Cardiac muscle cell (in vitro differentiated cells and primary cell): ENCODE results near the gene HECW1. TPM values are rescaled to one million over a fixed set of nuclear protein-coding genes. Genes with fewer than 3 reads are reported as not detected.
A peak's percentile ranks its signal among the peaks of the same experiment; 100 is the strongest.

Source experiments
- DNase-seq, 2 donors: peaks; one replicate each; pipeline versions ENCODE4 v3.0.0 to v3.0.0-alpha.2; 2010 to 2017; ENCODE audit warnings: low read depth in 1 of 2, low spot score in 1 of 2
- H3K27ac ChIP-seq: fragments of 200-600 bp; sonication (generic); 2 replicates; pipeline ENCODE4 v1.5.1; 2016
- H3K27me3 ChIP-seq: fragments of 200-600 bp; sonication (generic); 2 replicates; pipeline ENCODE4 v1.6.0; 2016; ENCODE audit warnings: control low read depth
- H3K36me3 ChIP-seq: fragments of 200-600 bp; sonication (generic); 2 replicates; pipeline ENCODE4 v1.5.1; 2016; ENCODE audit warnings: control low read depth
- H3K4me1 ChIP-seq: fragments of 200-600 bp; sonication (generic); 2 replicates; pipeline ENCODE4 v1.8.1; 2017; ENCODE audit warnings: low read depth, mild to moderate bottlenecking, mixed run types
- H3K4me3 ChIP-seq: fragments of 200-600 bp; sonication (generic); 2 replicates; pipeline ENCODE4 v1.5.1; 2016; ENCODE audit warnings: mild to moderate bottlenecking
- H3K9me3 ChIP-seq: fragments of 200-600 bp; sonication (generic); 2 replicates; pipeline ENCODE4 v1.5.1; 2017; ENCODE audit warnings: low read depth, mild to moderate bottlenecking, control low read depth
- CTCF ChIP-seq: IDR thresholded peaks from 2 replicates; pipeline ENCODE4 v1.5.1; 2012; ENCODE audit warnings: low read depth, mild to moderate bottlenecking, low read length
- polyA plus RNA-seq: library from polyadenylated mRNA; unstranded; fragments of >200 nt; fragmentation: Nextera tagmentation; extraction: Ambion mirVana; gene quantifications from 2 replicates; pipeline ENCODE4 v1.2.1, GENCODE V29; 2016
- total RNA-seq: library from RNA; depleted of rRNA; stranded (reverse); fragments of >200 nt; gene quantifications from 2 replicates; pipeline ENCODE4 v1.2.3, GENCODE V29; 2016

HECW1 gene
- total and polyA plus RNA-seq, 2 experiments from 2014 or later: 0.06 to 0.13 TPM

DNA sequence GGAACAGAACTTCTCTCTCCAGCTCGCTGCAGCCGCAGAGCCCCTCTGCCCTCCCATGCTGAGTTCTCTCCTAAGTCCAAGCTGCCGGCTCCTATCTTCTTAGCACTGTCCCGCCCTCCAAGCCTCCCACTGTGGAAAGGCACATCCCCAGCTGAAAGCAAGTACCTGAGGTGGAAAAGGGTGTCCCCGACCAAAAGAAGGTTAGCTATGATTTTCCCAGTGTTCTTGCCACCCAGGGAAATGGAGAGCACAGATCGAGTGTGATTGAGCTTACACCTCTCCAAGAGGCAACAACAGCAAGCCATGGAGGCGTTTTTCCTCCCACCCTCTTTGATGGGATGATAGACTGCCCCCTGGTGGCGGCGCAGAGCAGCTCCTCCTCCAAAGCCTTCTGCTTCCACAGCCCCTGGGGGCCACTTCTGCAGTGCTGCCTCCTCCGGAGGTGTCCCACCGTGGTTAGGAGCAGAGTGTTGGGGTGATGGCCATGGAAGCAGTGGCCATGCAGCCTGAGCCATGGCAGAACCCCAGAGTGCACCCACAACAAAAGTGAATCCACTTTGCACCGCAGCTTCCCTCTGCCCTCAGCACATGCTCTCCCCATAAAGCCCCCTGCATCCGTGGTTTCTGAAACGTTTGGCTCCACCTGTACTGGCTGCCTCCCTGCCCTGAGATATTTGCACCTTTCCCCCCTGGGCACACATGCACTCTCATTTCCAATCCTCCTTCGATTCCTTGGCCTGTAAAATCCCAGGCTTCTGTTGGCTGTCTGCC lies 327.4 kb downstream of the HECW1 start:
- no peaks in the 10 kb centered on the region for H3K27me3 ChIP-seq
- no peaks in the 10 kb centered on the region for H3K9me3 ChIP-seq
- H3K27ac ChIP-seq: no peak overlapping the region
- no peaks in the 10 kb centered on the region for H3K4me1 ChIP-seq
- H3K4me3 ChIP-seq: no peak overlapping the region
- no peaks in the 10 kb centered on the region for H3K36me3 ChIP-seq
- peak; percentile 62 to 67 for DNase-seq
- peak; percentile 83 for TF ChIP-seq CTCF

GRCh38 chr7:43441231-43442130 lies 329.0 kb downstream of the HECW1 start:
- H3K27me3 ChIP-seq: no peaks in the 10 kb centered on the region
- TF ChIP-seq CTCF: no peak
- H3K36me3 ChIP-seq: no peaks in the 10 kb centered on the region
- no peaks in the 10 kb centered on the region for H3K4me1 ChIP-seq
- no peak overlapping the region for H3K4me3 ChIP-seq
- no peak for DNase-seq
- H3K27ac ChIP-seq: no peak overlapping the region
- H3K9me3 ChIP-seq: no peaks in the 10 kb centered on the region

DNA sequence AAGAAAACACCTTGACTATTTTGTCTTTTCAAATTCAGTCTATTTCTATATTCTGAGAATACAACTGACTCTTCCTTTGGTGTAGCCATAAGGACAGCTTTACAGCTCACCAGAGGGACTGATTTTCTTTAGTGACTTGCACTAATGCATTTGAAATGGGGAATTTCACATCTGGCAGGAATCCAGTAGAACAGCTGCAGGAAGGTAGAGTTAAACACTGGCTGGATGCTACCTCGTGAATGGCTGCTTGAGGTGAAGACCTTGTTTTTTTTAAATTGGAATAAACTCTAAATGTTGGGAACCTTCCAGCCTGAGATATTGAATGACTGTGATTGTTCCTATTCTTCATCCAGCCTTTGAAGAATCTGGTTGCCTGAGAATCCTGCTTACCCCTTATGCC lies 330.9 kb downstream of the HECW1 start:
- Histone ChIP-seq H3K27ac (no peak overlapping the region), H3K27me3 (no peaks in the 10 kb centered on the region), H3K36me3 (no peaks in the 10 kb centered on the region), H3K4me3 (no peak overlapping the region), H3K4me1 (no peaks in the 10 kb centered on the region), H3K9me3 (no peaks in the 10 kb centered on the region)
- no peak for TF ChIP-seq CTCF
- peak in 1 of 2 donors; percentile 20 for DNase-seq

DNA sequence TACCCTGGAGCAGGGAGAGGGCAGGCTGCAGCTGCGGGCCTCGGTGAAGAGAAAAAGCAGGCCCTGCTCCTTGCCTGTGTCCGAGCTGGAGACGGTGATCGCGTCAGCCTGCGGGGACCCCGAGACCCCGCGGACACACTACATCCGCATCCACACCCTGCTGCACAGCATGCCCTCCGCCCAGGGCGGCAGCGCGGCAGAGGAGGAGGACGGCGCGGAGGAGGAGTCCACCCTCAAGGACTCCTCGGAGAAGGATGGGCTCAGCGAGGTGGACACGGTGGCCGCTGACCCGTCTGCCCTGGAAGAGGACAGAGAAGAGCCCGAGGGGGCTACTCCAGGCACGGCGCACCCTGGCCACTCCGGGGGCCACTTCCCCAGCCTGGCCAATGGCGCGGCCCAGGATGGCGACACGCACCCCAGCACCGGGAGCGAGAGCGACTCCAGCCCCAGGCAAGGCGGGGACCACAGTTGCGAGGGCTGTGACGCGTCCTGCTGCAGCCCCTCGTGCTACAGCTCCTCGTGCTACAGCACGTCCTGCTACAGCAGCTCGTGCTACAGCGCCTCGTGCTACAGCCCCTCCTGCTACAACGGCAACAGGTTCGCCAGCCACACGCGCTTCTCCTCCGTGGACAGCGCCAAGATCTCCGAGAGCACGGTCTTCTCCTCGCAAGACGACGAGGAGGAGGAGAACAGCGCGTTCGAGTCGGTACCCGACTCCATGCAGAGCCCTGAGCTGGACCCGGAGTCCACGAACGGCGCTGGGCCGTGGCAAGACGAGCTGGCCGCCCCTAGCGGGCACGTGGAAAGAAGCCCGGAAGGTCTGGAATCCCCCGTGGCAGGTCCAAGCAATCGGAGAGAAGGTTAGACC lies 332.5 kb downstream of the HECW1 start:
- H3K4me3 ChIP-seq: no peak overlapping the region
- TF ChIP-seq CTCF: no peak

DNA sequence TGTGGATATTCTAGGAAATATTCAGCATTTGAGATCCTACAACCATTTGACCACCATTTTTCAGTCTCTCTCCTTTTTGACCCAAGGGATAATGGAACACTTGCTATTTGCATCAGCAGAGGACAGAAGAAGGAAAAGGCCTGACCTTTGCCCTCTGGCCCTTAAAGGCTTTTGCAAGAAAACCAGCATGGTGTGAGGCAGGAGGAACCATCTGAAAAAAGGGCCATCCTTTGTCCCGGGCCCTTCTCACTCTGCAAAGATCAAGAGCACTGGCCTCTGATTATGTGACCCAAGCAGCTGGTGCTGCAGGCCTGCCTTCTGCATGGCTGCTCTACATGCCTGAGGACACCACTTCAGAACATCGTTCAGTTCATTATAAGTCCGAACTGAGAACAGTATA lies 337.1 kb downstream of the HECW1 start:
- Histone ChIP-seq H3K36me3 (no peaks in the 10 kb centered on the region), H3K27me3 (no peaks in the 10 kb centered on the region), H3K4me3 (no peak overlapping the region), H3K27ac (no peak overlapping the region), H3K4me1 (no peaks in the 10 kb centered on the region), H3K9me3 (no peaks in the 10 kb centered on the region)
- TF ChIP-seq CTCF: no peak
- DNase-seq: no peak

More for the DNA sequence above, 332.5 kb downstream of the HECW1 start:
- H3K36me3 ChIP-seq: no peaks in the 10 kb centered on the region
- no peak overlapping the region for H3K27ac ChIP-seq
- no peaks in the 10 kb centered on the region for H3K4me1 ChIP-seq
- H3K9me3 ChIP-seq: no peaks in the 10 kb centered on the region
- no peaks in the 10 kb centered on the region for H3K27me3 ChIP-seq
- DNase-seq: no peak
